A673 (cell line): ENCODE data around the gene SUSD2.
A peak's percentile ranks its signal among the peaks of the same experiment; 100 is the strongest.

ENCODE experiments used
- CTCF ChIP-seq: fragments of 300-800, 200-600 bp; sonication (generic); conservative IDR thresholded peaks from 2 replicates; pipeline ENCODE4 v1.5.1; 2017; ENCODE audit warnings: low read depth, mild to moderate bottlenecking, antibody characterized with exemption, low read length, moderate library complexity, mixed read lengths
- EZH2 ChIP-seq: fragments of 200-600 bp; sonication (generic); IDR thresholded peaks from 2 replicates; pipeline ENCODE4 v1.6.1; 2017; ENCODE audit warnings: borderline replicate concordance, low read depth, mild to moderate bottlenecking, mixed read lengths, antibody characterized with exemption, low read length; ENCODE audit not compliant: poor library complexity, severe bottlenecking

GRCh38 chr22:24156913-24157821 lies 24.1 kb upstream of the SUSD2 start:
- no peak for TF ChIP-seq EZH2
- TF ChIP-seq CTCF = peak; percentile 74
